AG04449 (cell line): ENCODE measurements around the gene PLEKHA4.

Experiments
- CTCF ChIA-PET: fragments of 350-600 bp; formaldehyde crosslinking; extraction: SDS; loops from one replicate; lab custom pipeline; 2021; ENCODE audit warnings: antibody characterized with exemption; lab: Yijun Ruan, JAX
- POLR2A ChIA-PET: fragments of 400-600, 350-600 bp; formaldehyde crosslinking; extraction: SDS; loops from one replicate; lab custom pipeline; 2020; ENCODE audit warnings: antibody characterized with exemption, inconsistent platforms; lab: Yijun Ruan, JAX
- DNase-seq: peaks from one replicate; pipeline ENCODE4 v3.0.0-alpha.2; 2010; ENCODE audit warnings: low read depth, low spot score
- H3K4me3 ChIP-seq: 2 replicates; pipeline ENCODE4 v1.5.1; 2011; ENCODE audit warnings: low read depth, mild to moderate bottlenecking, control low read depth, low read length
- CTCF ChIP-seq: IDR thresholded peaks from one replicate; pipeline ENCODE4 v1.5.1; 2011; ENCODE audit warnings: mild to moderate bottlenecking, moderate library complexity, low read length, control low read depth, inconsistent platforms; ENCODE audit not compliant: insufficient read depth; ENCODE audit errors: missing control alignments

Gene PLEKHA4

GRCh38 chr19:48859711-48860572 is 8.5 kb downstream of the PLEKHA4 start:
- TF ChIP-seq CTCF, result no peak
- no peak overlapping the region for H3K4me3 ChIP-seq
- DNase-seq, result no peak
- POLR2A ChIA-PET, result no interaction called here
- CTCF ChIA-PET, result interaction anchor here (1.0 kb wide), 1 partner anchor 18 kb away, joined by 3 read pairs; no protein-coding TSS in a partner anchor

GRCh38 chr19:48858984-48859710 is 9.3 kb downstream of the PLEKHA4 start:
- ChIA-PET CTCF (no interaction called here), POLR2A (no interaction called here)
- H3K4me3 ChIP-seq, result no peak overlapping the region
- TF ChIP-seq CTCF, result no peak
- no peak for DNase-seq

DNA sequence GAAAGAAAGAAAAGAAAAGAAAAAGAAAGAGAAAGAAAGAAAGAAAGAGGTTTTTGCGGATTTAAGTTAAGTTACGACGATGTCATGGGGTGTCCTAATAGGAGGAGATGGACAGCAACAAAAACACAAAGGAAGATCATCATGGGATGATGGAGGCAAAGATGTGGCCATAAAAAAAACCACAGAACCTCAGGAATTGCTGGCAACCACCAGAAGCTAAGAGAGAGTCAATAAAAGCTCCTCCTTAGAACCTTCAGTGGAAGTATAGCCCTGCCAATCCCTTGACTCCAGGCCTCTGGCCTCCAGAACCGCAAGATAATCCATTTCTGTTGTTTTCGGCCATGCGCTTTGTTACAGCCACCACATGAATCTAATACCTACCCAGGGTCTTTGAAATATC is 11.5 kb downstream of the PLEKHA4 start:
- no peak for TF ChIP-seq CTCF
- no peak for DNase-seq
- POLR2A ChIA-PET, result interaction anchor here (0.6 to 2.2 kb wide), 5 partner anchors 10 to 233 kb away, joined by 3 to 7 read pairs (median 3); partner anchors contain the start of gene PPP1R15A
- H3K4me3 ChIP-seq, result no peak overlapping the region
- CTCF ChIA-PET, result interaction anchor here (0.7 to 7.7 kb wide), 4 partner anchors 10 to 114 kb away, joined by 3 to 125 read pairs (median 4); partner anchors contain the start of gene HSD17B14

DNA sequence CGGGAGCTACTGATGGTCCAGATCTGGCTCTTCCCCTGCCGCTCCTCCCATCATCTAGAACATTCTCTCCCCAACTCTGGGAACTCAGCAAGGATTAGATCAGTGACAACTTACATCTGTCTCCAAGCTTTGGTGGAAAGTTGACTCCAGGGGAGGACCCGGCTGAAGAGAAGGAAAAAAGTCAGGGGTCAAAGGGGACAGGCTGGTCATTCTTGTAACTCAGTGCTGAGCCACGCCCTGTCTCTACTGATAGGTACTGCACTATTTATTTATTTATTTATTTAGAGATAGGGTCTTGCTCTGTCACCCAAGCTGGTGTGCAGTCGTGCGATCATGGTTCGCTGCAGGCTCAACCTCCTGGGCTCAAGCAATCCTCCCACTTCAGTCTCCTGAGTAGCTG is 14.3 kb downstream of the PLEKHA4 start:
- no peak for TF ChIP-seq CTCF
- DNase-seq, result no peak
- no peak overlapping the region for H3K4me3 ChIP-seq
- POLR2A ChIA-PET, result interaction anchor here (0.6 kb wide), 1 partner anchor 11 kb away, joined by 3 read pairs; no protein-coding TSS in a partner anchor
- CTCF ChIA-PET, result interaction anchor here (1.4 to 7.7 kb wide), 3 partner anchors 12 to 66 kb away, joined by 6 to 125 read pairs (median 10); no protein-coding TSS in a partner anchor

DNA sequence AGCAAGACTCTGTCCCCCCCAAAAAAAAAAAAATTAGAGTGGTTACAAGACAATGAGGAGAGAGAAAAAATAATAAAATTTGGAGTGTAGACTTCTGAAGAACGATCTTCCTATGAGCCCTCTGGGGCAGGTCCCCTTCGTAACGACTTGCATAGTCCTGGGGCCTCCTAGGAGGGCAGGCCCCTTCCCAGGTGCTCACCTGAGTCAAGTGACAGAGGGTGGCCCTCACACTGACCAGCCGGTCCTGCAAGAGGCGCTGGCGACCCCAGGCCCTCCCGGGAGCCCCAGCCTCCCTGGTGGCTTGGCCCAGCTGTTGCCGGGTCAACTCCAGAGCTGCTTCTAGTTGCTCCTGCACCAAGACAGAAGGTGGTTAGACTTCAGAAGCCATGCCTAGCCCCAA is 14.9 kb downstream of the PLEKHA4 start:
- H3K4me3 ChIP-seq, result no peak overlapping the region
- POLR2A ChIA-PET, result no interaction called here
- DNase-seq, result no peak
- CTCF ChIA-PET, result interaction anchor here (0.9 to 7.7 kb wide), 3 partner anchors 11 to 66 kb away, joined by 3 to 125 read pairs (median 10); partner anchors contain the start of gene HSD17B14
- no peak for TF ChIP-seq CTCF
